ENCODE measurements around the gene CHST13. TPM values are rescaled to one million over a fixed set of nuclear protein-coding genes. Genes with fewer than 3 reads are reported as not detected.
A peak's percentile ranks its signal among the peaks of the same experiment; 100 is the strongest.

The CHST13 gene
- total and polyA plus RNA-seq, 4 donors: 0.28 to 0.44 (median 0.30) TPM; not detected in 1

- Histone ChIP-seq H3K27ac (ENCODE audit: low read depth, low read length) (no peak overlapping the region), H3K27me3 (ENCODE audit: control insufficient read depth, insufficient read depth, low read length) (peaks cover 22% of the 10 kb centered on the region), H3K9me3 (ENCODE audit: control insufficient read depth, insufficient read depth, low read length) (no peaks in the 10 kb centered on the region), H3K4me3 (ENCODE audit: low read depth, low read length) (no peak overlapping the region), H3K4me1 (ENCODE audit: control insufficient read depth, insufficient read depth, low read length) (peaks cover 7% of the 10 kb centered on the region), H3K36me3 (ENCODE audit: control insufficient read depth, insufficient read depth, low read length) (no peaks in the 10 kb centered on the region)
- DNase-seq (ENCODE audit: low read depth in 4 of 6, low spot score in 6 of 6): no peak
- 67% methylated on average over 3 of the region's 5 CpGs for WGBS (ENCODE audit: insufficient coverage)
Observed at GRCh38 chr3:126538966-126539365, 15.0 kb downstream of the CHST13 start.

GRCh38 chr3:126539558-126540250 lies 15.7 kb downstream of the CHST13 start:
- Histone ChIP-seq H3K4me1 (ENCODE audit: control insufficient read depth, insufficient read depth, low read length) (peaks cover 9% of the 10 kb centered on the region), H3K9me3 (ENCODE audit: control insufficient read depth, insufficient read depth, low read length) (no peaks in the 10 kb centered on the region), H3K27me3 (ENCODE audit: control insufficient read depth, insufficient read depth, low read length) (peaks cover 22% of the 10 kb centered on the region), H3K4me3 (ENCODE audit: low read depth, low read length) (no peak overlapping the region), H3K27ac (ENCODE audit: low read depth, low read length) (no peak overlapping the region), H3K36me3 (ENCODE audit: control insufficient read depth, insufficient read depth, low read length) (no peaks in the 10 kb centered on the region)
- WGBS (ENCODE audit: insufficient coverage): 90% methylated on average over 10 of the region's 10 CpGs
- DNase-seq (ENCODE audit: low read depth in 4 of 6, low spot score in 6 of 6): no peak

- no peak for DNase-seq (ENCODE audit: low read depth in 4 of 6, low spot score in 6 of 6)
- Histone ChIP-seq H3K4me1 (ENCODE audit: control insufficient read depth, insufficient read depth, low read length) (peaks cover 11% of the 10 kb centered on the region), H3K36me3 (ENCODE audit: control insufficient read depth, insufficient read depth, low read length) (no peaks in the 10 kb centered on the region), H3K4me3 (ENCODE audit: low read depth, low read length) (no peak overlapping the region), H3K27ac (ENCODE audit: low read depth, low read length) (no peak overlapping the region), H3K9me3 (ENCODE audit: control insufficient read depth, insufficient read depth, low read length) (no peaks in the 10 kb centered on the region), H3K27me3 (ENCODE audit: control insufficient read depth, insufficient read depth, low read length) (peaks cover 22% of the 10 kb centered on the region)
- WGBS (ENCODE audit: insufficient coverage): 62% methylated on average over 5 of the region's 9 CpGs
Observed at GRCh38 chr3:126540342-126540849, 16.4 kb downstream of the CHST13 start.

- H3K9me3 ChIP-seq (ENCODE audit: control insufficient read depth, insufficient read depth, low read length): no peaks in the 10 kb centered on the region
- no peak overlapping the region for H3K27ac ChIP-seq (ENCODE audit: low read depth, low read length)
- no peaks in the 10 kb centered on the region for H3K36me3 ChIP-seq (ENCODE audit: control insufficient read depth, insufficient read depth, low read length)
- 75% methylated on average over 24 of the region's 24 CpGs for WGBS (ENCODE audit: insufficient coverage)
- no peak for DNase-seq (ENCODE audit: low read depth in 4 of 6, low spot score in 6 of 6)
- peaks cover 16% of the 10 kb centered on the region for H3K4me1 ChIP-seq (ENCODE audit: control insufficient read depth, insufficient read depth, low read length)
- no peak overlapping the region for H3K4me3 ChIP-seq (ENCODE audit: low read depth, low read length)
- peaks cover 18% of the 10 kb centered on the region for H3K27me3 ChIP-seq (ENCODE audit: control insufficient read depth, insufficient read depth, low read length)
Observed at GRCh38 chr3:126540951-126541627, 17.1 kb downstream of the CHST13 start.

GRCh38 chr3:126541628-126542339 lies 17.8 kb downstream of the CHST13 start:
- Histone ChIP-seq H3K9me3 (ENCODE audit: control insufficient read depth, insufficient read depth, low read length) (no peaks in the 10 kb centered on the region), H3K27me3 (ENCODE audit: control insufficient read depth, insufficient read depth, low read length) (peaks cover 18% of the 10 kb centered on the region), H3K4me3 (ENCODE audit: low read depth, low read length) (no peak overlapping the region), H3K36me3 (ENCODE audit: control insufficient read depth, insufficient read depth, low read length) (no peaks in the 10 kb centered on the region), H3K4me1 (ENCODE audit: control insufficient read depth, insufficient read depth, low read length) (peaks cover 16% of the 10 kb centered on the region), H3K27ac (ENCODE audit: low read depth, low read length) (no peak overlapping the region)
- peak in 2 of 6 donors; percentile 28 to 64 for DNase-seq (ENCODE audit: low read depth in 4 of 6, low spot score in 6 of 6)
- WGBS (ENCODE audit: insufficient coverage): 22% methylated on average over 101 of the region's 101 CpGs

GRCh38 chr3:126542340-126543241 lies 18.6 kb downstream of the CHST13 start:
- H3K27me3 ChIP-seq (ENCODE audit: control insufficient read depth, insufficient read depth, low read length): peaks cover 18% of the 10 kb centered on the region
- H3K4me1 ChIP-seq (ENCODE audit: control insufficient read depth, insufficient read depth, low read length): peaks cover 16% of the 10 kb centered on the region
- H3K36me3 ChIP-seq (ENCODE audit: control insufficient read depth, insufficient read depth, low read length): no peaks in the 10 kb centered on the region
- 71% methylated on average over 55 of the region's 57 CpGs for WGBS (ENCODE audit: insufficient coverage)
- no peak overlapping the region for H3K4me3 ChIP-seq (ENCODE audit: low read depth, low read length)
- no peaks in the 10 kb centered on the region for H3K9me3 ChIP-seq (ENCODE audit: control insufficient read depth, insufficient read depth, low read length)
- H3K27ac ChIP-seq (ENCODE audit: low read depth, low read length): no peak overlapping the region
- no peak for DNase-seq (ENCODE audit: low read depth in 4 of 6, low spot score in 6 of 6)

- 100% methylated on average over 1 of the region's 2 CpGs for WGBS (ENCODE audit: insufficient coverage)
- no peak for DNase-seq (ENCODE audit: low read depth in 4 of 6, low spot score in 6 of 6)
Observed at GRCh38 chr3:126543457-126544061, 19.6 kb downstream of the CHST13 start.

GRCh38 chr3:126544596-126545281 lies 20.8 kb downstream of the CHST13 start:
- DNase-seq (ENCODE audit: low read depth in 4 of 6, low spot score in 6 of 6): no peak
- WGBS (ENCODE audit: insufficient coverage): 83% methylated on average over 6 of the region's 7 CpGs
- Histone ChIP-seq H3K27me3 (ENCODE audit: control insufficient read depth, insufficient read depth, low read length) (peaks cover 18% of the 10 kb centered on the region), H3K9me3 (ENCODE audit: control insufficient read depth, insufficient read depth, low read length) (no peaks in the 10 kb centered on the region), H3K4me3 (ENCODE audit: low read depth, low read length) (no peak overlapping the region), H3K27ac (ENCODE audit: low read depth, low read length) (no peak overlapping the region), H3K4me1 (ENCODE audit: control insufficient read depth, insufficient read depth, low read length) (peaks cover 25% of the 10 kb centered on the region), H3K36me3 (ENCODE audit: control insufficient read depth, insufficient read depth, low read length) (no peaks in the 10 kb centered on the region)

More at GRCh38 chr3:126543457-126544061, 19.6 kb downstream of the CHST13 start:
- Histone ChIP-seq H3K9me3 (ENCODE audit: control insufficient read depth, insufficient read depth, low read length) (no peaks in the 10 kb centered on the region), H3K27me3 (ENCODE audit: control insufficient read depth, insufficient read depth, low read length) (peaks cover 18% of the 10 kb centered on the region), H3K36me3 (ENCODE audit: control insufficient read depth, insufficient read depth, low read length) (no peaks in the 10 kb centered on the region), H3K4me1 (ENCODE audit: control insufficient read depth, insufficient read depth, low read length) (peaks cover 20% of the 10 kb centered on the region), H3K4me3 (ENCODE audit: low read depth, low read length) (no peak overlapping the region), H3K27ac (ENCODE audit: low read depth, low read length) (no peak overlapping the region)
